Ecto neural progenitor cell (in vitro differentiated cells): ENCODE results near the gene AATK.
A peak's percentile ranks its signal among the peaks of the same experiment; 100 is the strongest.

Experiments used
- DNase-seq: peaks from one replicate; pipeline ENCODE4 v3.0.0-alpha.2; 2018; ENCODE audit warnings: low spot score

The AATK gene

GRCh38 chr17:81143200-81143527 is 22.9 kb downstream of the AATK start:
- no peak for DNase-seq

GRCh38 chr17:81142301-81143199 is 23.5 kb downstream of the AATK start:
- peak; percentile 91 for DNase-seq

- DNase-seq, result no peak
These were observed 25.3 kb downstream of the AATK start for GRCh38 chr17:81140695-81141094.

- no peak for DNase-seq
These were observed 26.0 kb downstream of the AATK start for GRCh38 chr17:81140018-81140417.

GRCh38 chr17:81139428-81139827 is 26.6 kb downstream of the AATK start:
- DNase-seq, result no peak

- no peak for DNase-seq
These were observed 27.5 kb downstream of the AATK start for GRCh38 chr17:81138500-81138899.

- DNase-seq, result no peak
These were observed 27.9 kb downstream of the AATK start for GRCh38 chr17:81138083-81138482.

GRCh38 chr17:81137248-81137647 is 28.8 kb downstream of the AATK start:
- no peak for DNase-seq

GRCh38 chr17:81136366-81136765 is 29.7 kb downstream of the AATK start:
- no peak for DNase-seq

GRCh38 chr17:81135505-81136278 is 30.3 kb downstream of the AATK start:
- no peak for DNase-seq

- DNase-seq, result no peak
These were observed 31.8 kb downstream of the AATK start for GRCh38 chr17:81134064-81134781.

- DNase-seq, result no peak
These were observed 33.0 kb downstream of the AATK start for GRCh38 chr17:81132770-81133723.

GRCh38 chr17:81132197-81132540 is 33.9 kb downstream of the AATK start:
- no peak for DNase-seq

GRCh38 chr17:81131486-81132196 is 34.4 kb downstream of the AATK start:
- DNase-seq, result no peak

- no peak for DNase-seq
These were observed 35.3 kb downstream of the AATK start for GRCh38 chr17:81130385-81131361.

- no peak for DNase-seq
These were observed 36.2 kb downstream of the AATK start for GRCh38 chr17:81129711-81130367.

GRCh38 chr17:81129289-81129688 is 36.7 kb downstream of the AATK start:
- no peak for DNase-seq

- DNase-seq, result no peak
These were observed 37.2 kb downstream of the AATK start for GRCh38 chr17:81128774-81129173.

- no peak for DNase-seq
These were observed 37.7 kb downstream of the AATK start for GRCh38 chr17:81128338-81128737.
